NT2/D1 (cell line): ENCODE measurements around the gene TMBIM1.

Experiments
- SUZ12 ChIP-seq: IDR thresholded peaks from 2 replicates; pipeline ENCODE4 v1.6.1; 2011; ENCODE audit not compliant: insufficient read length, insufficient read depth; ENCODE audit errors: extremely low read depth
- YY1 ChIP-seq: IDR thresholded peaks from 2 replicates; pipeline ENCODE4 v1.6.1; 2011; ENCODE audit not compliant: insufficient read length, insufficient read depth
- ZNF274 ChIP-seq: IDR thresholded peaks from 2 replicates; pipeline ENCODE4 v1.6.1; 2011; ENCODE audit warnings: mild to moderate bottlenecking, low read depth, low read length

DNA sequence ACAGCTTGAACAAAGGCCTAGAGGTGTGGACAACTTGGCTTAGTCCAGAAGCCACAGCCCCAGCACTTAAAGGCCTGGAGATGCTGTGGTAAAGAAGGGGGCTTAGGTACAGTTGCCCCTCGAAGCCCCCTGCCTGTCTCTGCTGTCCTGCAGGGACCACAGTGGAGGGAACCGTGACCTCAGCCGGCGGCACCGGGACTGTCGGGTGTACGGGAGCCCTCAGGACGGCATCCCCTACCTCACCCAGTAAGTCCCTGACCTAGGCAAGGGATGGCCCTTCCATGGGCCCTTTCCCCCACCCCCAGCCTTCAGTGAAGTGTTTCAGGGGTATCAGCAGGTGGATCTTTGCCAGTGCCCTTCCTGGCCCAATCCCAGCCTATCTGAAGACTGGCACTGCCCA is 49.1 kb upstream of the TMBIM1 start:
- no peak for TF ChIP-seq ZNF274
- no peak for TF ChIP-seq YY1
- no peak for TF ChIP-seq SUZ12
